Muscle of back (tissue), 11 donors: ENCODE data around the gene MRPL58. TPM values are rescaled to one million over a fixed set of nuclear protein-coding genes. Genes with fewer than 3 reads are reported as not detected.
"Not testable (repeated sequence)": the region's sequence is repeated elsewhere in the genome, so short reads cannot be mapped to it uniquely, and the experiment has no call there.

Experiments used
- DNase-seq, 3 donors: peaks; one replicate each; pipeline versions ENCODE4 v3.0.0 to v3.0.0-alpha.2; 2013
- polyA plus RNA-seq, 10 donors: library from polyadenylated mRNA; unstranded; fragments of 120-200 nt; gene quantifications; one replicate each; pipeline ENCODE4 v1.2.1, GENCODE V29; 2013; ENCODE audit not compliant: insufficient read length in 10 of 10

Gene MRPL58
- polyA plus RNA-seq, 10 donors: 18.8 to 24.7 (median 21.6) TPM

DNA sequence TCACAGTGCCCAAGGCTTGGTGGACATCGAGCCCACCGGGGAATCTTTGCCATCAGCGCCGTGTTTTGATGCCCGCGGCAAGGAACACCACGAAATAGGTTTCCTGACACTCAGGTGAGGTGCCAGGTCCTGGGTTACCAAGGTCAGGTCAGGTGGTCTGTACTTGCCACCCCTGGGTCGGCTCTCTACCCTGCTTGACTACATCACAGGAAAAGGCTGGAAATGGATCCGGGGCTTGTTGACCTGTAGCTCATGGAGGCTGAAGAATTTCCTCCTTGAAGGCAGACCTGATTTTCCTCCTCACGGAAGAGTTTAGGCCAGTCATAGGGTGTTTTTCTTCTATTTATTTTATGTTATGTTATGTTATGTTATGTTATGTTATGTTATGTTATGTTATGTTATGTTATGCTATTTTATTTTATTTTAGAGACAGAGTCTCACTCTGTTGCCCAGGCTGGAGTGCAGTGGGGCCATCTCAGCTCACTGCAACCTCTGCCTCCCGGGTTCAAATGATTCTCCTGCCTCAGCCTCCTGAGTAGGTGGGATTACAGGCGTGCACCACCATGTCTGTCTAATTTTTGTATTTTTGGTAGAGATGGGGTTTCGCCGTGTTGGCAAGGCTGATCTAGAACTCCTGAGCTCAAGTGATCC lies 29.7 kb upstream of the MRPL58 start:
- peak in 1 of 3 donors; percentile 47 for DNase-seq

- DNase-seq: no peak
Observed at GRCh38 chr17:74986206-74986576, 26.3 kb upstream of the MRPL58 start.

DNA sequence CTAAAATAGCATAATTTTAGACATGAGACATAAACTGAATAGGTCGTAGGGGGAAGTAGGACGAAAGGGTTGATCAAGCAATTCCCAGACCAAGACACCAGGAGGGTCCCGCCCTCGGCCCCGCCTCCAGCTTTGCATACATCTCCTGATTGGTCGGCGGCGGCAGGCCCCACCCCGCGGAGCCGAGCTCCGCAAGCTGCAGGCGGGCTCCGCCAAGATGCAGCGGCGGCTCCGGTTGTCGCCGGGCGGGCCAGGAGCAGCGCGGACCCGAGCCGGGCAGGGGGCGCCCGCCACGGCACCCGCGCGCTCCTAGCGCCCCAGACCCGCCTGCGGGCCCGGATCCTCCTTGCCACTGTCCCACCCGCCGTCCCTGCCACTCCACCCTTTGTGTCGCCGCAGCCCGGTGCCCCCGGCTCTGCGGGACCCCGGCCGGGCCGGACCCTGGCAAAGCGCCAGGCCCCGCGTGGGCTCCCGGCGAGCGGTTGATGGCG lies 25.0 kb upstream of the MRPL58 start, which contains the start of gene CDR2L:
CDR2L (plus strand) TSS at position 215 of the 491 bp plus-strand sequence. CDS start 412 bp downstream, outside the sequence.
- peak; percentile 94 to 98 (median 97) for DNase-seq

GRCh38 chr17:74987909-74988711 lies 24.4 kb upstream of the MRPL58 start:
- peak; percentile 81 to 97 (median 91) for DNase-seq

DNA sequence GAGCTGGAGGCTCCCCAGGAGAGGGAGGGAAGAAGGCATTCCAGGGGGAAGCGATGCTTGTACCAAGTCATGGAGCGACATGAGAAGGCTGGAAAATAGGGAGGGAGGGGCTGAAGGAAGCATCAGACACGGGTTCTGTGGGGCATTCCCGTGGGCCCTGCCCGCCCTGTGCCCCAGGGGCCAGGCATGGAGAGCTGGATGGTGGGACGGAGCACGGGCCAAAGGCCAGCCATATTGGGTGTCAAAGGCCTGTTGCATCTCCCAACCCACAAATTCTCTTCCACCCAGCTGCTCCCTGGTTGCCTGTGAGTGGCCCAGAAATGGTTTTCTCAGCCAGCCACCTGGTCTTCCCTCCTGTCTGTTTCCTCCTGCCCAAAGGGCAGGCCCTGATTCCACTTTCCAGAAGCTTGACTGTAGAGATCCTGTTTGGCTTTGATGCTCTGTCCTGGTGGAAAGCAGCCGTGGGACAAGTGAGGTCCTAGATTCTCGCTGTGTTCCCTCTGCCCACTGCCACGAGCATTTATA lies 21.8 kb upstream of the MRPL58 start:
- DNase-seq: no peak

GRCh38 chr17:74992223-74992622 lies 20.2 kb upstream of the MRPL58 start:
- no peak for DNase-seq

GRCh38 chr17:74994440-74994839 lies 18.0 kb upstream of the MRPL58 start:
- DNase-seq: no peak

GRCh38 chr17:74995847-74996246 lies 16.6 kb upstream of the MRPL58 start:
- no peak for DNase-seq

GRCh38 chr17:74998783-74999182 lies 13.7 kb upstream of the MRPL58 start:
- DNase-seq: no peak

- no peak for DNase-seq
Observed at GRCh38 chr17:74999523-74999922, 12.9 kb upstream of the MRPL58 start.

DNA sequence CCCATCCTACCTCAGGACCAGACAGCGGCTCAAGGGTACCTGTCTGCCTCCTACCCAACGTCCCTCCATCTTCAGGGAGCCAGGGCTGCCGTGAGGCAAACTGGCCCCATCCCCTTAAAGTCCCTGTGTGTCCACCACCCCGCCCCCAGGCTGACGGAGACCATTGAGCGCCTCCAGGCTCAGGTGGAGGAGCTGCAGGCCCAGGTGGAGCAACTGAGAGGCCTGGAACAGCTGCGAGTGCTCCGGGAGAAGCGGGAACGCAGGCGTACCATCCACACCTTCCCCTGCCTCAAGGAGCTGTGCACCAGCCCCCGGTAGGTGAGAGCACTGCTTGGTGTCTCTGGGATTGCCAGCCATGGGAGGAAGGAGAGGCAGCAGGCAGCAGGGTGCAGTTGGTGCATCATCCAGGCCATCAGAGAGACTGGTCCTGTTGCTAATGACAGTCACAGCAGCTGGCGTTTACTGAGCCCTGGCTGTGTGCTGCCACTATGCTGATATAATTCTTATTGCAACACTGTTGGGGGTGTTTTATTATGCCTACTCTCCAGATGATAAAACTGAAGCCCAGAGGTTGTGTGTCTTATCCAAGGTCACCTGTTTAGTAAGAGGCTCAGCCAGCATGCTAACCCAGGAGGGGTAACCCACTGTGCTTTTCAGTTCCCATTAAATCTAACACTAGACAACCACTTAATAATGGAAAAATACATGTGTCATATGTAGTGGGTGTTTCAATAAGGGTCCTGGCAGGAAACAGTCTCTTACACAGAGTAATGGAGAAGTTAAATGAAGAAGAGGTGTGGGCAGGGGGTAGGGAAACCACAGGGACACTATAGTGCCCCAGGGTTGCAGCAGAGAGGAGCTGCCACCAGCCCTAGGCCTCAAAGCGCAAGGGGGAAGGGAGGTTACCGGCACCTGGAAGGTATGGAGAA lies 10.3 kb upstream of the MRPL58 start:
- no peak for DNase-seq

GRCh38 chr17:75003070-75003956 lies 9.2 kb upstream of the MRPL58 start:
- DNase-seq: no peak

- no peak for DNase-seq
Observed at GRCh38 chr17:75003957-75004355, 8.5 kb upstream of the MRPL58 start.

DNA sequence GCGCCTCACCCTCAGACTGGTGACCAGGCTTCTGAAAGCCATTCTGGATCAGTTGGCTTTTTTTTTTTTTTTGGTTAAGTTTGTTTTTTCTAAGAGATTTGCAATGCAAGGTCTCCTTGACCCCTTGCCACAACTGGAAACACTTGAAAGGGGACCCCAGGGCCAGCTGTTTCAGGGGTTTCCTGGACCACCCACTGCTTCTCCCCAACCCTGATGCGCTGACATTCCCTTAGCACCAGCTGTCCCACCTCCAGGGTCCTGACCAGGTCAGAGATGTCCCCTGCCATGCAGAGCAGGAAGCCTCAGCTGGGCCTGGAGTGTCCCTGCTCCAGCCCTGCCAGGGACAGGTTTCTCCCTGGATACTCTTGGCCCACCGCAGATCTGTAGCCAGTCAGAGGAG lies 8.1 kb upstream of the MRPL58 start:
- no peak for DNase-seq

- no peak for DNase-seq
Observed at GRCh38 chr17:75005291-75005690, 7.2 kb upstream of the MRPL58 start.

GRCh38 chr17:75006084-75006483 lies 6.4 kb upstream of the MRPL58 start:
- not testable (repeated sequence) for DNase-seq

DNA sequence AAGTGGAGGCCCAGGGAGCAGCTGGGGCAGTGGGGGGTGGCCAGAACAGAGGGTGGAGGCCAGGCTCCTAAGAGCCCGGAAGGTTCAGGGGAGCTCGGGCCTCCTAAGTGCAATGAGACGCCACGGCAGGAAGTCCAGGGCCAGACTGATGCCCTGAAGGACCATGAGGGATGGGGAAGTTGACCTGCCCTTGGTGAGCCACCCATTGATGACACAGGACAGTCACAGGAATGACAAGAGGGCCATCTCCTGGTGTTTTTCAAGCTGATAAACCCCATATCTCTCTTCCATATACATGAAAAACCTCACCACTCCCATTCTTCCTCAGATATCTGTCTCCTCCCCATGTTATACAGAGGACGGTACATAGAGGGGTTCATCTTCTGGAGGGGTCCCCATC lies 5.8 kb upstream of the MRPL58 start:
- no peak for DNase-seq

DNA sequence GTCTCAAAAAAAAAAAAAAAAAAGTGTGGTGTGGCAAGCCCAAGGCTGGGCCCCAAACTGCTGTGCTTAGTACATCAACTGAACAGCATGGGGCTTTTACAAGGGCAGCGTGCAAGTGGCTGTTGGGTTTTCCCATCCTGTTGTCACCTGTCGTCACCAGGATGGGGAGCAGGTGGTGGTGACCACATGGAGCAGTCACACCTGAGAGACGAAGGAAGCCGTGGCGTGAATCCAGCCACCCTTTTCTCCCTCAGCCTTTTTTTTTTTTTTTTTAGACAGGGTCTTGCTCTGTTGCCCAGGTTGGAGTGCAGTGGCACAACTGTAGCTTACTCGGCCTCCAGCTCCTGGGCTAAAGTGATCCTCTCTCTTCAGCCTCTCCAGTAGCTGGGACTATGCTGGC lies 4.1 kb upstream of the MRPL58 start:
- no peak for DNase-seq

DNA sequence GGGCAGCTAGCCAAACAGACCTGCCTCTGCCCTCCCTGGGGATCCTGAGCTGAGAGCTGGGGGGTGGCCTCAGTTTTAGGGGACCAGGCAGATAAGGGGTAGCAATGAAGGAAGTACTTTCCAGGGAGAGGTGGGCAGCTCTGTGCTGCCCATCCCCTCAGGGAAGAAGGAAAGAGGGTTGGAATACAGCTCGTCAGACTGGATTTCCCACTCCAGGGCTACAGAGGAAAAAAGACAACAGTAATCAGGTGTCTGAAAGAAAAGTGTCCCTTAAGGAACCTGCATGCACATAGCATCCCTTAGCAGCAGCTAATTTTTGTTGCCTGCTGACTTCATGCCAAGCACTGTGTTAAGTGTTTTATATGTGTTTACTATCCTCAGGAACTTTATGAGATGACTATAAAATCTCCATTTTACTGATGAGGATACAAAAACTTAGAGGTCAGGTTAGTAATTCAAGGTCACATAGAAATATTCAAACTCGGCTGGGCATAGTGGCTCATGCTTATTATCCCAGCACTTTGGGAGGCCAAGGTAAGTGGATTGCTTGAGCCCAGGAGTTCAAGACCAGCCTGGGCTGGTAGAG lies 3.2 kb upstream of the MRPL58 start:
- no peak for DNase-seq

DNA sequence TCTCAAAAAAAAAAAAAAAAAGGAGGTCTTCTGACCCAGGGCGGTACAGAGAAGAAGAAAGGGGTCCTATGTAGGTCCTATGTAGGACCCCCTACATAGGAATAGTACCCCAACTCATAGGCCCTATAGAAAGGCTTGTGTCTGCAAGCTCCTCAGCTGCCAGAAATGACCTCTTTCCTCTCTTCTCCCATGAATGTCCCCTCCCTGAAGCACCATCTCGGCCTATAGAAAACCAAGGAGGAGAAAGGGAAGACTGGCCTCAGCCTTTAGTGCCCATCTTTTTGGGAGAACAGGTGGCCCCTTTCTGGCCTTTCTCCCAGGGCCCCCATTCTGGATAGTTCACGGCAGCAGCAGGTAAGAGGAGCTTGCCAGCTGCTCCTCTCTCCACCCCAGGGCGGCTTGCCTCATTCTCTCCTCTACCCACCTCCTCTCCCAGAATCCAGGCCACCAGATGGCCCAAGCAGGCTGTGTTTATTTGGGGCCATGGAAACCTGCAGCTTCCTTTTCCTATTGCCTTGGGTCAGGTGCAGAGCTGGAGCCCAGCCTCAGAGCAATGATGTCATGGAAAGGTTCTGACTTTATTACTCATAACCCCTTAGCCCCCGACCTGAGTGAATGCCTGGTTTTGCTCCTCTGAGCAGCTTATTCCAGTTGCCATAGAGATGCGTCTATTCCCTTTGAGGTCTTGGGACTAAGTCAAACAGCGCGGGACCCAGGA lies 1.6 kb upstream of the MRPL58 start:
- peak; percentile 59 to 87 (median 74) for DNase-seq
